ENCODE measurements around the gene GOLGA2. TPM values are rescaled to one million over a fixed set of nuclear protein-coding genes. Genes with fewer than 3 reads are reported as not detected.

The GOLGA2 gene
- total RNA-seq, 1 donor from 2014 or later: 85.1 TPM

DNA sequence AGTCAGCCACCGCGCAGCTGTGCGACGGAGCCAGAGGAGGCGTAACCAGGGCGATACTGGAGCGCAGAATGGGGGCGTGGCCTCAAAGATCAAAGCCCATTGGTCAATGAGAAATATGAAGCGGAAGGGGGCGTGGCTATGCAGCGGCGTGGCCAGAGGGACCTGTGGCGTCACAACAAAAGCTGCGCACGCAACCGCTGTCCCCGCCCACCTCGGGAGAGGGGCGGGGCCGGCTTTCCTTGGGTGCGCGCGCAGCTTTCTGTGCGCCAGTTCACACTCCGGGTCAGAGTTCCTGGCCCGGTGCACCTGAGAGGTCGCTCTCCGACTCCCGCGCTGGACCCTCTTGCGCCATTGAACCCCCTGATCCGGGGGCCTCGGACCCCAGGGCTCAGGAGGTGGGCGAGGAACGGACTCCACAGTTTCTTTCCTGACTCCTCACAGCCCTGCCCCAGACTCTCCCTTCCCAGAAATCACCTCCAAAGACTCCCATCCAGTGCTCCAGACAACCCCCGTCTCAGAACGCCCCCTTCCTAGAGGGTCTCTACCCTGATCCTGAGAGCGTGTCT is 284 bp upstream of the GOLGA2 start, which contains the start of gene SWI5:
SWI5 (plus strand) TSS at position 269 of the 566 bp plus-strand sequence.
- Histone ChIP-seq H3K4me3 (ENCODE audit: low read length in 3 of 3) (peak within 1 kb of the TSS; percentile 92 to 95 (median 92)), H3K9me3 (ENCODE audit: control insufficient read depth in 3 of 3, low read length in 3 of 3) (no peaks in the 10 kb centered on the region), H3K27me3 (ENCODE audit: control insufficient read depth in 3 of 3, insufficient read depth in 3 of 3, low read length in 3 of 3) (no peaks in the 10 kb centered on the region), H3K27ac (ENCODE audit: low read depth, low read length) (peak within 1 kb of the TSS; percentile 85), H3K4me1 (ENCODE audit: control insufficient read depth in 3 of 3, insufficient read depth in 3 of 3, low read length in 3 of 3) (peaks cover 25 to 30% (median 28%) of the 10 kb centered on the region in 3 donors), H3K36me3 (ENCODE audit: control insufficient read depth in 3 of 3, insufficient read depth in 3 of 3, low read length in 3 of 3) (peaks cover 12 to 17% (median 15%) of the 10 kb centered on the region in 3 donors), H3K9ac (ENCODE audit: low read depth in 1 of 3, low read length in 3 of 3) (peak within 1 kb of the TSS; percentile 92 to 98 (median 94))

DNA sequence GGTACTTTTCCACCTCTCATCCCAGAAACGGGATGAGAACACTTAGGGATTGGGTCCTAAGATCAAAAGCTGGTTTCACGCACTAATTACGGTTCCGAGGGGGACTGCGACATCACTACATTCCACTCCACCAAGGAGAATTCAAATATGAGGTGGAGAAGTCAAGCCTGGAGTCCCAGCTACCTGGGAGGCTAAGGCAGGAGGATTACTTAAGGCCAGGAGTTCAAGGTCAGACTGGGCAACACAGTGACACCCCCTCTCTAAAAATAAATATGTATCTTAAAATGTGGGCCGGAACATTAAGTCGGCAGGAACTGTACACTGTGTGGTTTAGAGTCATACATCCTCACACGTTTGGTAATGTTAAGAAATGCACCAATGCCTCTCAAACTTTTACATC is 1.6 kb downstream of the GOLGA2 start:
- H3K9me3 ChIP-seq (ENCODE audit: control insufficient read depth in 3 of 3, low read length in 3 of 3): no peaks in the 10 kb centered on the region
- no peaks in the 10 kb centered on the region for H3K27me3 ChIP-seq (ENCODE audit: control insufficient read depth in 3 of 3, insufficient read depth in 3 of 3, low read length in 3 of 3)
- peak overlapping the region in 2 of 3 donors; percentile 6 to 93 for H3K4me3 ChIP-seq (ENCODE audit: low read length in 3 of 3)
- peaks cover 25 to 30% (median 28%) of the 10 kb centered on the region in 3 donors for H3K4me1 ChIP-seq (ENCODE audit: control insufficient read depth in 3 of 3, insufficient read depth in 3 of 3, low read length in 3 of 3)
- peaks cover 17 to 21% (median 21%) of the 10 kb centered on the region in 3 donors for H3K36me3 ChIP-seq (ENCODE audit: control insufficient read depth in 3 of 3, insufficient read depth in 3 of 3, low read length in 3 of 3)
- H3K9ac ChIP-seq (ENCODE audit: low read depth in 1 of 3, low read length in 3 of 3): peak overlapping the region; percentile 4 to 89 (median 87)
- H3K27ac ChIP-seq (ENCODE audit: low read depth, low read length): no peak overlapping the region

- H3K36me3 ChIP-seq (ENCODE audit: control insufficient read depth in 3 of 3, insufficient read depth in 3 of 3, low read length in 3 of 3): peaks cover 39 to 45% (median 45%) of the 10 kb centered on the region in 3 donors
- no peaks in the 10 kb centered on the region for H3K9me3 ChIP-seq (ENCODE audit: control insufficient read depth in 3 of 3, low read length in 3 of 3)
- no peak overlapping the region for H3K27ac ChIP-seq (ENCODE audit: low read depth, low read length)
- H3K4me1 ChIP-seq (ENCODE audit: control insufficient read depth in 3 of 3, insufficient read depth in 3 of 3, low read length in 3 of 3): peaks cover 16 to 18% (median 16%) of the 10 kb centered on the region in 3 donors
- no peak overlapping the region for H3K9ac ChIP-seq (ENCODE audit: low read depth in 1 of 3, low read length in 3 of 3)
- H3K4me3 ChIP-seq (ENCODE audit: low read length in 3 of 3): no peak overlapping the region
- H3K27me3 ChIP-seq (ENCODE audit: control insufficient read depth in 3 of 3, insufficient read depth in 3 of 3, low read length in 3 of 3): no peaks in the 10 kb centered on the region
These were observed 4.3 kb downstream of the GOLGA2 start for GRCh38 chr9:128271512-128271911.

GRCh38 chr9:128271112-128271511 is 4.7 kb downstream of the GOLGA2 start:
- H3K27me3 ChIP-seq (ENCODE audit: control insufficient read depth in 3 of 3, insufficient read depth in 3 of 3, low read length in 3 of 3): no peaks in the 10 kb centered on the region
- no peak overlapping the region for H3K9ac ChIP-seq (ENCODE audit: low read depth in 1 of 3, low read length in 3 of 3)
- H3K36me3 ChIP-seq (ENCODE audit: control insufficient read depth in 3 of 3, insufficient read depth in 3 of 3, low read length in 3 of 3): peaks cover 40 to 49% (median 48%) of the 10 kb centered on the region in 3 donors
- no peaks in the 10 kb centered on the region for H3K9me3 ChIP-seq (ENCODE audit: control insufficient read depth in 3 of 3, low read length in 3 of 3)
- peaks cover 14 to 16% (median 14%) of the 10 kb centered on the region in 3 donors for H3K4me1 ChIP-seq (ENCODE audit: control insufficient read depth in 3 of 3, insufficient read depth in 3 of 3, low read length in 3 of 3)
- H3K4me3 ChIP-seq (ENCODE audit: low read length in 3 of 3): no peak overlapping the region
- no peak overlapping the region for H3K27ac ChIP-seq (ENCODE audit: low read depth, low read length)

DNA sequence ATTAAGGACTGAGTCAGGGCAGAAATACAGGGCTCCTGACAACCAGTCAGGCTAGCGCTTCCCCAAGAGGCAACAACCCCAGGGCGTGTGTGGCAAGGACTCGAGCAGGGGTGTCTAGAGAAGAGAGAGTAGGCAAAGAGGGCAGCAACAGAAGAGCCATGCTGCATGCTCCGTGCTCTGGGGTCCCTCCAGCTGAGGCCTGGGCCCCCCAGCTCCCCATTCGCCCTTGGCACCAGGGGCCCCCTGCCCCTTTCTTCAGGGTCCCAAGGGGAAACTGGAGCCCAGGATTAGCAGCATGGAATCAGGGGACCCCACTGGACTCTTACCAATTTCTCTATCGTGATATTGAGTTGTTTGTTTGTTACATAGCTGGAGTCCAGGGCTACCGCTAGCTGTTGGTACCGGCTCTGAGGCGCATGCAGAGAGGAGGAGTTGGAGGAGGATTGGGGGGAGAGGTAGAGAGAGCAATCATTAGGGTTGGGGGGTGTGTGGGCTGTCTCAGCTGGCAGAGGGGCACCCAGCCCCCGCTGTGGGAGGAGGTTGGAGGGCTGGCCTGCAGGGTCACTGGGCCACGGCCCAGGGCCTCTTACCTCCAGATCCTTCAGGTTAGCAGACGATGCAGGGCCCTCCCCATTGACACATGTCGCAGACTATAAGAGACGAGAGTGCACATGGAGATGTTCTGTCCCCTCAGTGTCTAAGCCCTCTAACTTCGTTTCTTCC is 8.8 kb downstream of the GOLGA2 start:
- no peaks in the 10 kb centered on the region for H3K27me3 ChIP-seq (ENCODE audit: control insufficient read depth in 3 of 3, insufficient read depth in 3 of 3, low read length in 3 of 3)
- H3K4me3 ChIP-seq (ENCODE audit: low read length in 3 of 3): no peak overlapping the region
- no peaks in the 10 kb centered on the region for H3K4me1 ChIP-seq (ENCODE audit: control insufficient read depth in 3 of 3, insufficient read depth in 3 of 3, low read length in 3 of 3)
- H3K36me3 ChIP-seq (ENCODE audit: control insufficient read depth in 3 of 3, insufficient read depth in 3 of 3, low read length in 3 of 3): peaks cover 56 to 64% (median 59%) of the 10 kb centered on the region in 3 donors
- H3K9me3 ChIP-seq (ENCODE audit: control insufficient read depth in 3 of 3, low read length in 3 of 3): no peaks in the 10 kb centered on the region
- H3K27ac ChIP-seq (ENCODE audit: low read depth, low read length): no peak overlapping the region
- H3K9ac ChIP-seq (ENCODE audit: low read depth in 1 of 3, low read length in 3 of 3): no peak overlapping the region

- no peaks in the 10 kb centered on the region for H3K4me1 ChIP-seq (ENCODE audit: control insufficient read depth in 3 of 3, insufficient read depth in 3 of 3, low read length in 3 of 3)
- H3K9ac ChIP-seq (ENCODE audit: low read depth in 1 of 3, low read length in 3 of 3): no peak overlapping the region
- H3K36me3 ChIP-seq (ENCODE audit: control insufficient read depth in 3 of 3, insufficient read depth in 3 of 3, low read length in 3 of 3): peaks cover 64 to 72% (median 66%) of the 10 kb centered on the region in 3 donors
- no peaks in the 10 kb centered on the region for H3K9me3 ChIP-seq (ENCODE audit: control insufficient read depth in 3 of 3, low read length in 3 of 3)
- H3K4me3 ChIP-seq (ENCODE audit: low read length in 3 of 3): no peak overlapping the region
- no peak overlapping the region for H3K27ac ChIP-seq (ENCODE audit: low read depth, low read length)
- H3K27me3 ChIP-seq (ENCODE audit: control insufficient read depth in 3 of 3, insufficient read depth in 3 of 3, low read length in 3 of 3): no peaks in the 10 kb centered on the region
These were observed 10.4 kb downstream of the GOLGA2 start for GRCh38 chr9:128265348-128265847.

DNA sequence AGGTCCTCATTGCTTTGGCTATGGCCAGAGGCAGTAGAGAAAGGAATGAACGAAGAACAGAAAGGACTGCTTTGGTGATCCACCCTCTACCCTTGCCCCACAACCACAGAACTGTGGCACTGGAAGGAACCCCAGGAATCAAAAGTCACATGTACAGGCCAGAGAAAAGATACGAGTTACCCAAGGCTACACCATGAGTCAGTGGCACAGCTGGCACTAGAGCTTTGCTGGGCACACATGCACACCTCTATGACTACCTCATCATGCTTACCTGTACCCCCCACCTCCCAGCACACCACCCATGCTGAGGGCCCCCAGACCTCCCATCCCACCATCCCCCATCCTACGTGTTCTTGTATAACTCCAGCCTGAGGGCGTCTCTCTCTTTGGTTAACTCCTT is 13.1 kb downstream of the GOLGA2 start:
- Histone ChIP-seq H3K27ac (ENCODE audit: low read depth, low read length) (no peak overlapping the region), H3K36me3 (ENCODE audit: control insufficient read depth in 3 of 3, insufficient read depth in 3 of 3, low read length in 3 of 3) (peaks cover 74 to 82% (median 76%) of the 10 kb centered on the region in 3 donors), H3K27me3 (ENCODE audit: control insufficient read depth in 3 of 3, insufficient read depth in 3 of 3, low read length in 3 of 3) (no peaks in the 10 kb centered on the region), H3K4me1 (ENCODE audit: control insufficient read depth in 3 of 3, insufficient read depth in 3 of 3, low read length in 3 of 3) (no peaks in the 10 kb centered on the region), H3K9me3 (ENCODE audit: control insufficient read depth in 3 of 3, low read length in 3 of 3) (no peaks in the 10 kb centered on the region), H3K4me3 (ENCODE audit: low read length in 3 of 3) (no peak overlapping the region), H3K9ac (ENCODE audit: low read depth in 1 of 3, low read length in 3 of 3) (no peak overlapping the region)

DNA sequence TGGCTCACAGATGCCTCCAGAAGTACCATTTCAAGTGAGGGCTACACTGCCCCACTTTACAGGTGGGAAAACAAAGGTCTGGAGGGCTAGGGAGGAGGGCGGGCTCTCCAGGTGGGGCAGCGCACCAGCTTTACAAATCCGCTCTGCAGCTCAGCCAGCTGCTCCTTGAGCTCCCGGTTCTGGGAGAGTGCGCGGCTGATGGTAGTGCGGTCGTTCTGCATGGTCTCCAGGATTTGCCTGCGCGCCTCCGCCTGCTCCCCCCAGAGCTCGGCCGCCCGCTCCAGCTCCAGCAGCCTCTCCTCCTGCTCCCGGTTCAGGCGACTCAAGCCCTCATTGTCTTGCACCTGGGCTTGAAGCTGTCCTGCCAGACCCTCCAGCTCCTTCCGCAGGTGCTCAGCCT is 15.5 kb downstream of the GOLGA2 start:
- peaks cover 64 to 67% (median 67%) of the 10 kb centered on the region in 3 donors for H3K36me3 ChIP-seq (ENCODE audit: control insufficient read depth in 3 of 3, insufficient read depth in 3 of 3, low read length in 3 of 3)
- no peak overlapping the region for H3K27ac ChIP-seq (ENCODE audit: low read depth, low read length)

GRCh38 chr9:128259156-128259555 is 16.7 kb downstream of the GOLGA2 start:
- Histone ChIP-seq H3K27ac (ENCODE audit: low read depth, low read length) (no peak overlapping the region), H3K9ac (ENCODE audit: low read depth in 1 of 3, low read length in 3 of 3) (no peak overlapping the region), H3K9me3 (ENCODE audit: control insufficient read depth in 3 of 3, low read length in 3 of 3) (no peaks in the 10 kb centered on the region), H3K27me3 (ENCODE audit: control insufficient read depth in 3 of 3, insufficient read depth in 3 of 3, low read length in 3 of 3) (peaks cover 0 to 5% (median 0%) of the 10 kb centered on the region in 3 donors), H3K4me1 (ENCODE audit: control insufficient read depth in 3 of 3, insufficient read depth in 3 of 3, low read length in 3 of 3) (no peaks in the 10 kb centered on the region), H3K4me3 (ENCODE audit: low read length in 3 of 3) (no peak overlapping the region), H3K36me3 (ENCODE audit: control insufficient read depth in 3 of 3, insufficient read depth in 3 of 3, low read length in 3 of 3) (peaks cover 58 to 63% (median 61%) of the 10 kb centered on the region in 3 donors)

More for the DNA sequence above, 15.5 kb downstream of the GOLGA2 start:
- no peak overlapping the region for H3K9ac ChIP-seq (ENCODE audit: low read depth in 1 of 3, low read length in 3 of 3)
- H3K4me1 ChIP-seq (ENCODE audit: control insufficient read depth in 3 of 3, insufficient read depth in 3 of 3, low read length in 3 of 3): no peaks in the 10 kb centered on the region
- no peak overlapping the region for H3K4me3 ChIP-seq (ENCODE audit: low read length in 3 of 3)
- H3K27me3 ChIP-seq (ENCODE audit: control insufficient read depth in 3 of 3, insufficient read depth in 3 of 3, low read length in 3 of 3): no peaks in the 10 kb centered on the region
- no peaks in the 10 kb centered on the region for H3K9me3 ChIP-seq (ENCODE audit: control insufficient read depth in 3 of 3, low read length in 3 of 3)

GRCh38 chr9:128258326-128258725 is 17.5 kb downstream of the GOLGA2 start:
- Histone ChIP-seq H3K9me3 (ENCODE audit: control insufficient read depth in 3 of 3, low read length in 3 of 3) (no peaks in the 10 kb centered on the region), H3K4me1 (ENCODE audit: control insufficient read depth in 3 of 3, insufficient read depth in 3 of 3, low read length in 3 of 3) (no peaks in the 10 kb centered on the region), H3K9ac (ENCODE audit: low read depth in 1 of 3, low read length in 3 of 3) (no peak overlapping the region), H3K27ac (ENCODE audit: low read depth, low read length) (no peak overlapping the region), H3K4me3 (ENCODE audit: low read length in 3 of 3) (no peak overlapping the region), H3K36me3 (ENCODE audit: control insufficient read depth in 3 of 3, insufficient read depth in 3 of 3, low read length in 3 of 3) (peaks cover 58 to 63% (median 61%) of the 10 kb centered on the region in 3 donors), H3K27me3 (ENCODE audit: control insufficient read depth in 3 of 3, insufficient read depth in 3 of 3, low read length in 3 of 3) (peaks cover 0 to 5% (median 0%) of the 10 kb centered on the region in 3 donors)

Data from skeletal muscle tissue (tissue), 4 donors.